HG03064 (cell line): ENCODE measurements around the gene HSDL2.
"Not testable (repeated sequence)": the region's sequence is repeated elsewhere in the genome, so short reads cannot be mapped to it uniquely, and the experiment has no call there.

Experiments used
- ATAC-seq: cut with Tn5 transposase; IDR thresholded peaks from one replicate; pipeline ENCODE4 v1.9.1; 2021; ENCODE audit warnings: low read depth; ENCODE audit not compliant: unreplicated experiment

The HSDL2 gene

DNA sequence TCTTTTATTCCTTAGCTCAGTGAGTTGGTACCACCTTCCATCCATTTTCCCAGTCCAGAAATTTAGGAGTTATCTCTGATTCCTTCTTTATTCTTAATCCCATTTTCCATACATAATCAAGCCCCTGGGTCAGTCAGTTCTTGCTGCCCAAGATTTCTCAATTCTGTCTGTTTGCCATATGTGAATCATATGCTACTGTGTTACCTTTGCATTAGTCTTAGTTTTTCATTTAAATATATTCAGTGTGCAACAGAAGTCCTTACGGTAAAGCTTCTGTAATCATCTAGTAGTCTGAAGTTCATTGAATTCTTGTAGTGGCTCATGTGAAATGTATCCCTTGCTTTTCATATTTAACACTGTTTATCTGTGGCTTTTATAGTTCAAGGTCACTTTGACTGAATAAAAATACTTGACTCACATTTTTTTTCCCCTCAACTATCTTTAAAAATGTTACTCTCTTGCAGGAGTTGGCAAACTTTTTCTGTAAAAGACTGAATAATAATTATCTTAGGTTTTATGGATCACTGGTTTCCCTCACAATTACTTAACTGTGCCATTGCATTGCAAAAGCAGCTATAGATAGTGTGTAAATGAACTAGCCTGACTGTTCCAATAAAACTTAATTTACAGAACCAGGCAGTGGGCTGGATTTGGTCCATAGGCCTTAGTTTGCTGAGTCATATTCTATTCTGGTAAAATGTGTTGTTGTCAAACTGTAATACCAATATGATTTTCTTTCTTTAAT is 113.7 kb downstream of the HSDL2 start:
- ATAC-seq = no peak

DNA sequence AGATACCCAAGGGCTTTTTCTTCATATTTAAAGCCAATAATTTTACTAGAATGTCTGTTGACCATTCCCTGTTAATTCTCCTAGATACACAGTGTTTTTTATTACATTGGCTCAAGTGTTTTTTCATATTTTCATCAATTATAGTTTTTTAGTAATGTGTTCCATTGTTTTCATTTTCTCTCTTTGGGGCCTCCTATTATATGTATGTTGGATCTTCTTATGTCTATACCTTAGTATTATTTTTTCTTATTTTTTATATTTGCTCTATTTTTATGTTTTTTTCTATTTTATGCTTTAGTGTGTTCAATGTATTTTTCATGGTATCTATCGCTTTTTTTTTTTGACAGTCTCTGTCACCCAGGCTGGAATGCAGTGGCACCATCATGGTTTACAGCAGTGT is 114.2 kb downstream of the HSDL2 start:
- ATAC-seq = no peak

DNA sequence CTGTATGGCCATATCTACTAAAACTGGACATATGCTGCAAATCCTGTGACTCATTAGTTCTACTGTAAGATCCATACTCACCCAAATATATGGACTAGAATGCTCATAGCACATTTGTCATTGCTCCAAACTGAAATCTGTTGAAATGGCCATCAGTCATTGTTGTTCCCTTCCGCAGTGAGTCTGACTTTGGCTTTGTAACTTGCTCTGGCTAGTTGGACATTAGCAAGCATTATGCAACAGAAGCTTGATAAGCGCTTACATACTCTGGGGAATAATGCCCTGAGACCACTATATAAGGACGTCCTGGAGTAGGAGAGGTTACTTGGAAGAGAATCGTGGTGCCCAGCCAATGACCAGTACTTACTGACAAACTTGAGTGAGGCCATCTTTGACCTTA is 115.7 kb downstream of the HSDL2 start:
- ATAC-seq = no peak

DNA sequence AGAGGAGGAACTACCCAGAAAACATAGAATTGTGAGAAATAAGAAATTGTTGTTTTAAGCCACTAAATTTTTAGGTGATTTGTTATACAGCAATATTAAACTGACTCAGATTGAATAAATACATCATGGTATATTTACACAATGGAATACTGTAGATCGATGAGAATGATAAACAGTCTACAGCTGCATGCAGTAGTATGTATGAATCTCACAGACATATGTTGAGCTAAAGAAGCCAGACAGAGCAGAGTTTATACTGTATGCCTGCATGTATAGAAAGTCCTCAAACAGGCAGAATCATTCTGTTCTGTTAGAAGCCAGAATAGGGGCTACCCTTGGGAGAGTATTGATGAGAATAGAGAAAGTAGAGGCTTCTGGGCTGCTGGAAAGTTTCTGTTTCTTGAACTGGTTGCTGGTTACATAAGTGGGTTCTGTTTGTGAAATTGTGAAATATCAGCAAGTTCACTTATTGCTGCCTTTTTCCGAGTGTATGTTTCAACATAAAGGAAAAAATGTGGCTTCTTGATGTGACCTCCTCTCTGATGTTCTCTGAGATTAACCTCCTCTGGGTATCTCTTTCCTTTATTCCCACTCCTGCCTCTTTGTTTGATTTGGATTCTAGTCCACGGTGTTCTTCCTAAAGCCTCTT is 116.3 kb downstream of the HSDL2 start:
- no peak for ATAC-seq

DNA sequence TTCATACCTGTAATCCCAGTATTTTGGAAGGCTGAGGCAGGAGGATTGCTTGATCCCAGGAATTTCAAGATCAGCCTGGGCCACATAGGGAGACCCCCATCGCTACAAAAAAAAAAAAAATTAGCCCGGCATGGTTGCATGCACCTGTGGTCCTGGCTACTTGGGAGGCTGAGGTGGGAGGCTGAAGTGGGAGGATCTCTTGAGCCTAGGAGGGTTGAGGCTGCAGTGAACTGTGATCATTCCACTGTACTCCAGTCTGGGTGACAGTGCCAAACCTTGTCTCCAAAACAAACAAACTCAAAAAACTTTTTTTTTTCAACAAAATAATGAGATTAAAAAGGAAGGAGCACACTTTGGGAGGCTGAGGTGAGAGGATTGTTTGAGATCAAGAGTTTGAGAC is 120.9 kb downstream of the HSDL2 start:
- no peak for ATAC-seq

DNA sequence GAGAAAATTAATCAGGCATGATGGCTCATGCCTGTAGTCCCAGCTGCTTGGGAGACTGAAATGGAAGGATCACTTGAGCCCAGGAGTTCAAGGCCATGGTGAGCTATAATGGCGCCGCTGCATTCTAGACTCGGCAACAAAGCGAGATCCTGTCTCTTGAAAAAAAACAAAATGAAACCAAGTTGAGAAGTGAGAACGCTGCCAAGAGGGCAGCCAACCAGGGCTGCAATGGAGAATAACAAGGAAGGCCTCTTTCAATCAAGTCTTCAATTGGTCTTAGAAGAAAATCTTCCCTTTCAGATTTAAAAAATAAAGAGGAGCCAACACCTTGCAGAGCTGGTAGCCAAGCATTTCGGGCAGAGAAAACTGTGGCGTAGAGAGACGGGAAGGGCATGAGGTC is 121.4 kb downstream of the HSDL2 start:
- no peak for ATAC-seq

DNA sequence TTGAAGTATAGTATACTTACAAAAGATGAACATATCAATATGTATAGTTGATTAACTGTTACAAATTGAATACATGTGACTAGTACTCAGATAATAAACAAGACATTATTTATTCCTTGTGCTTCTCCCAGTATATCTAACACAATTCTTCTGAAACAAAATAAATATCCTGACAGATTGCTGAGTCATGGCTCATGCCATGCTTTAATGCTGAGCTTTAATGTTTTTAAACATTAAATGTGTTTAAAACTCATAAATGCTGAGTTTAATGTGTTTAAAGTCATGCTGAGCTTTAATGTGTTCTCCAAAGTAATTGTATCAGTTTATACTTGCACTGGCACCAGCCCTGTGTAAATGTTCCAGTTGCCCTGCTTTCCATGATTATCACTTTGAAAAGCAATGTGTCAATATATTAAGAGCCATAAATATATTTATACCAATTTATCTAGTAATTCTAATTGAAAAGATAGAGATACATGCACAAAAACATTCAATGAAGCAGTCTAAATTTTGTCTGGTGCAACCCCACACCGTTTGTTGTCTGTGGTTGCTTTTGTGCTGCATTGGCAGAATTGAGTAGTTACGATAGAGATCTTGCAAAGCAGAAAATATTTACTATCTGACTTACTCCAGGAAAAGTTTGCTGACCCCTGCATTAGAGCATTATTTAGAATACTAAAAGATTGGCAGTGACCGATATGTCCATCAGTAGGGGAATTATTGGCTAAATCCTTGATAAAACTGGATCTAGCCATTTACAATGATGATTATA is 122.5 kb downstream of the HSDL2 start:
- ATAC-seq = no peak

DNA sequence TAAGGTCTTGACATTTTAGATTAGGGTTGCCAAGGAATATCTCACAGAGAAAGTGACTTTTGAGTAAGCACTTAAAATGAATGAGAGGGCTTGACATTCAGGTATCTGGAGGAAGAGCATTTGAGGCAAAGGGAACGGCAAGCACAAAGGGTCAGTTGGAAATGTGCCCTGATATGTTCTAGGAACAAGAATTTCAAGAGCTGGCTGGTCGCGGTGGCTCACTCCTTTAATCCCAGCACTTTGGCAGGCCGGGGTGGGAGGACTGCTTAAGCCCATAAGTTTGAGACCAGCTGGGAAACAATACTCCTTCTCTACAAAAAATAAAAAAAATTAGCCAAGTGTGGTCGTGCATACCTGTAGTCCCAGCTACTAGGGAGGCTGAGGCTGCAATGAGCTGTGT is 123.3 kb downstream of the HSDL2 start:
- no peak for ATAC-seq

DNA sequence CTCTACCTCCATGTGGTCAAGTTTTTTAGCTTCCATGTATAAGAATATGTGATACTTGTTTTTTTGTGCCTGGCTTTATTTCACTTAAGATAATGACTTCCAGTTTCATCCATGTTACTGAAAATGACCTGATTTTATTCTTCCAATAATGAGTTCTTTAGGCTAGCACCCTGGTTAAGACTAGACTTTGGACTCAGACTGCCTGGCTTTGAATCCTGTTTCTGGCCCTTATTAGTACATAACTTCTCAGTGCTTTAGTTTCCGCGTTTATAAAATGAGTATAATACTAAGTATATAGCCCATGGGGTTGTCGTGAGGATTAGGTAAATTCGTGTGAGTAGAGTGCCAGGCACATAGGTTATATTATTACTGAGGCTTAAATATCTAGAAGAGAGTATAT is 125.2 kb downstream of the HSDL2 start:
- ATAC-seq = no peak

DNA sequence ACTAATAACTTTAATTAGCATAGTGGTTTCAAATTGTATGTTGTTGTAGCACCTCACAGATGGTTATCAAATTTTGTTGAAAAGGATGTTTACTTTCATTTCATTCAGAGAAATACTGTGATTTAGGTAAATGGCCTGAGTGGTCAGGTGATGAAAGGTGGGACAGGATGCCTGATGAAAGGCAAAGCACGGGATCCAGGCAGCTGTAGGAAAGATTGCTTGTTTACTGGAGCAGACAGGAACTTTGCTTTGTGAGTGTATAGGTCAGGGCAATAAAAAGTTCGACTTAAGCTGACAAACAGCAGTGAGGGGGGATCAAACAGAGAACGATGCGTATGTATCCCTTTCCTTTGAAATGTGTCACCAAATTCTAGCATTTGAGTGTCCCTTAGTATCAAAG is 125.7 kb downstream of the HSDL2 start:
- no peak for ATAC-seq

DNA sequence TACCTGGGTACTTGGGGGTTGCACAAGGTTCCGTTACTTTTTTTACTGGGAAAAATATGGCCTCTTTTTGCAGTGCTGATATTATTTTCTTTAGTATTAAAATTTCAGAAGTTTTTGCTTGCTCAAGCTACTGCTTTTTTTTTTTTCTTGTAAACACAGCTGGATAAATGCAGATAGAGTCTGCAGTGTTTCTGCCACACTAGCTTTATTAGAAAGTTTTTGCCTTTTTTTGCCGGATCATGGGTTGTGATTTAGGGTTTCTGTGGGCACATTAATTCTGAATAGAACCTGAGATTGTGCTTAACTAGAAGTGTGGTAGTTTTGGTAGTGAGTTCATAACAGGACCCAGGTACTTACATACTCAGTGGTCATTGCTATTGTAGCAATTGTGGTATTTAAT is 126.7 kb downstream of the HSDL2 start:
- no peak for ATAC-seq

DNA sequence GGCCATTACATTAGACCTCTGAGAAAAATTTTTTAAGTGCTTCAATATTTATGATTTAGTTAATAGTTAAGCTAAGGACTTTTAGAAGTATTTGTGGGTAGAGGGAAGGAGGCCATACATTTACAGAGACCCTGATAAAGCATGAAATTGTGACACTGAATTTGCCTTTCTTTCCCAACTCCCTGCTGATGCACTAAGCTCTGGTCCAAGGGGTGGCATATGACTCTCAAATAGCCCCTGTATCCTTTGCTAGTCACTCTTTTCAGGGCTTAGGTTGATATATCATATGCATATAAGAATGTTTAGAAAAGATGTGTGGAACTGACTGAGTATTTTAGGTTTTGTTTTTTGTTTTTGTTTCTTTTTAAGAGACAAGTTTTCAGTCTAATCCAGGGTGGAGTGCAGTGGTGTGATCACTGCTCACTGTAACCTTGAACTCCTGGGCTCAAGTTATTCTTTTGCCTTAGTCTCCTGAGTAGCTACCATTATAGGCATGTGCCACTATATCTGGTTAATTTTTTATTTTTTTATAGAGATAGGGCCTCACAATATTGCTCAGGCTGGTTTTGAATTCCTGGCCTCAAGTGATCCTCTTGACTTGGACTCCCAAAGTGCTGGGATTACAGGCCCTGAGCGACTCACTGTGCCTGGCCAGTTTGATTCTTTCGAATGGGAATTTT is 127.2 kb downstream of the HSDL2 start:
- ATAC-seq = no peak

DNA sequence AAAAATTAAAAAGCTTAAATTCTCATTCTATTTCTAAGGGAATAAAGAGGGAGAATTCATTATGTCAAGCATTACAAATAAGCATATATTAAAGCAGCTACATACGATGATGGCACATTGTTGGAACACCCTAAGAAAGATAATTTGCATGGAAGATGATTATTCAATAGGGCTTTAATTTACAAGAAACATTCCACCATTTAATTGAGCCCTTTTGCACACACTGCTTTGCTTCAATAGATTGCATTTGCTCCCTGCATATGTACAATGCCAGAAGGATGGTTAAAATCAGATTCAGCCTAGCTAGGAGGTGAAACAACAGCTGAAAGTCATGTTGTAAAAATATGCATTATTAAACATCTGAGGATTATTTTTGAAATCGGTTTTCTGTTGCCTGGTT is 128.5 kb downstream of the HSDL2 start:
- ATAC-seq = no peak

DNA sequence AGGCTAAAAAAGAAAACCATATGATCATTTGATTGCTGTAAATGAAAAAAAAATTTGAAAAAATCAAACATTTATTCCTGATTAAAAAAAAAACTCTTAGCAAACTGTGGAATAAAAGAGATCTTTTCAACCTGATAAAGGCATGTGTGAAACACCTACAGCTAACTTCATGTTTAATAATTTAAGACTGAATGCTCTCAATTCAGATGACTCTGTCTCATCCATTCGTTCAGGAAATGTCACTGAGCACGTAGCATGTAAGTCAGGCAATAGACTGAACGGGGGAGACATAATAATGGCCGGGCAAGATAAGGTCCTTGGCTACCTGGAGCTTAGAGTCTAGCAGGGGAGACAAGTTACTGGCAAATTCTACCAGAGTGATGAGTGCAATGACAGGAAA is 132.5 kb downstream of the HSDL2 start:
- not testable (repeated sequence) for ATAC-seq

DNA sequence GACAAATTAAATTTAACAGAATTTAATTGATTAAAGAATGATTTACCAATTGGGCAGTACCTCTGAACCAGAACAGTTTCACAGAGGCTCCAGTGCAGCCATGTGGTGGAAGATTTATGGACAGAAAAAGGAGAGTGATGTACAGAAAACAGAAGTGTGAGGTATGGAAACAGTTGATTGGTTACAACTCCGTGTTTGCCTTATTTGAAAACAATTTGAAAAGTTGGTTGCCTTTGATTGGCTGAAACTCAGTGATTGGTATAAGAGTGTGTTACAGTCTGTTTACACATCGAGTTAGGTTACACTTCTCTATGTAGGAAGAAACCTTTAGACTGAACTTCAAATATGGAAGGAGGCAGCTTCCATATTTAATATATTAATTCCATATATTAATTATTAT is 136.9 kb downstream of the HSDL2 start:
- no peak for ATAC-seq

DNA sequence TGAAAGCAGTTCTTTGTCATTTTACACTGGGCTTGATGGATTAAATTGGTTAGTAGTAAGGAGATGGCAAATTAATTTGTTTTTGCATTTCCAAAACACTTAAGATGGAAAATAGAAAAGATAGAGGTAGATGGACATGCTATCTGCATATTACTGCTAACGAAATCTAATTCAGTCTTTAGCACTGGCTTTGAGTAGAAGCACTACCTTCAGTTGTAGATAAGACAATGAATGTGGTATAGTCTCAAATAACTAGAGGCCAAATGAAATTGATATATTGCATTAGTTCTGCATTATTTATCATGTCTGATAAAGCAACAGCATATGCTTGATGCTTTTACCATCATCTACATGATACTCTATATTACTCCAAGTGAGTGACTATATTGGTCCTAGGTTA is 140.2 kb downstream of the HSDL2 start:
- ATAC-seq = no peak

DNA sequence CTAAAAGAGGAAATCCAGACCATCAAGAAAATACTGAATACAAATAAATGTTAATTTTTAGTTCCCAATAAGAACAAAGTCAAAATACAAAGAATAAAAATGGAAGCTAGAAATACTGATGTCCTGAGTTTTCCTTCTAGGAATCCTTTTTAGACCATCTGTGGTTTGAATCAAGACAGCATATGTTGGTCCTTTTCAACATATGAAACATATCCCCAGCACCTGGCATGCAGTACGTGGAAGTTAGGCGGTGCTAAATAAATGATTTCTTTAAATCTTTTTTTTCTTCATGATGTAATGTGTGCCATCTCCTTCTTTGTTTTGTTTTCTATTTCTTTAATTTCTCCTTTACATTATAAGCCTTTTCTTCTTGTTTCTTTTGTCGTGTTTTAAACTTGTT is 140.7 kb downstream of the HSDL2 start:
- no peak for ATAC-seq
